HG03280 (cell line): Measurements from ENCODE around the gene NFKBIE.
A peak's percentile ranks its signal among the peaks of the same experiment; 100 is the strongest.
"Not testable (repeated sequence)": the region's sequence is repeated elsewhere in the genome, so short reads cannot be mapped to it uniquely, and the experiment has no call there.

Source experiments
- ATAC-seq: cut with Tn5 transposase; IDR thresholded peaks from one replicate; pipeline ENCODE4 v1.9.1; 2021; ENCODE audit warnings: mild to moderate bottlenecking, moderate library complexity; ENCODE audit not compliant: unreplicated experiment

Gene NFKBIE

GRCh38 chr6:44246663-44247337 is 18.6 kb downstream of the NFKBIE start, which contains the start of gene HSP90AB1:
TSS of gene HSP90AB1 (plus strand) at chr6:44247101. CDS start at chr6:44248630, 1,529 bp downstream.
- peak; percentile 60 for ATAC-seq

DNA sequence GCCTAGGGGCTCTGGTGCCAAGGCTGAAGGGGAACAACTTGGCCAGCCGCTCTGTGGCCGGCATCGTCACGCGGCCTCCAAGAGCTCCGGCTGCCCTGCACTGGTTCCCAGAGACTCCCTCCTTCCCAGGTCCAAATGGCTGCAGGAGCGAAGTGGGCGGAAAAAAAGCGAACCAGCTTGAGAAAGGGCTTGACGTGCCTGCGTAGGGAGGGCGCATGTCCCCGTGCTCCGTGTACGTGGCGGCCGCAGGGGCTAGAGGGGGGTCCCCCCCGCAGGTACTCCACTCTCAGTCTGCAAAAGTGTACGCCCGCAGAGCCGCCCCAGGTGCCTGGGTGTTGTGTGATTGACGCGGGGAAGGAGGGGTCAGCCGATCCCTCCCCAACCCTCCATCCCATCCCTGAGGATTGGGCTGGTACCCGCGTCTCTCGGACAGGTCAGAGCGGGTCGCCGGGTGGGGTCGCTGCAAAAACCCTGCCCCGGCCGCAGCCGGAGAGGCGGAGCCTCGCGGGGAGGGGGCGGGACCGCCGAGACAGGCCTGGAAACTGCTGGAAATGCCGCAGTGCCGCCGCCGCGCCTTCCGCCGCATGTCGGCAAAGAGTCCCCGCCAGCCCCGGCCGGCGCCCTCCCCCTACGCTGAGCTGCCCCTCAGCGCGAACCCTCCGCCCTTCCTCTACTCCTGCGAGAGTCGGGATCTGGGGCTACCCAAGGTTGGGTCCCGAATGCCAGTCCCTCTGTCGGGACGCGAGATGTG is 19.3 kb downstream of the NFKBIE start:
- peak; percentile 46 for ATAC-seq

DNA sequence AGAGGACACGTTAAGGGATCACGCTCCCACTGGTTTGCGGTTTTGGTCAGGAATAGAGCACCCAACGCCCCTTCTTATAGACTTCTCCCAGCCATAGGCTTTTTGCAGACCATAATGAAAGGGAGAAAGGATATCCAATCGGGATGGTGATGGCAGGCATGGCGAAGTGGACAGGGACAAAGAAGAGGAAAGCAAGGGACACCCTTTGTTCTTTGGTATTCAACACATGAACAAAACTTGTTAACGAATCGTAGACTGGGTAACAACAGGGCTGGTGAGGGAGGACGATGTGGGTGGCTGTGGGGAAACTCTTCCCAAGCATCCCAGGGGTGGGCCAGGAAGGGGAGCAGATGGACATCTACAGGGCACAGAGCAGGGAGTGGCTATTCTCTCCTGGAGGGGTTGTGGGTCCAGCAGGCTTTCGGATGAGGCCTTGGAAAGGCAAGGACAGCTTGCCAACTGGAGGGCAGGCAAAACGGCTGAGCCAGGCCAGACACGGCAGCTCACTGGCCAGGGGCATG is 19.9 kb downstream of the NFKBIE start:
- no peak for ATAC-seq

- ATAC-seq, result no peak
Measured at GRCh38 chr6:44243345-44243744, 22.0 kb downstream of the NFKBIE start.

DNA sequence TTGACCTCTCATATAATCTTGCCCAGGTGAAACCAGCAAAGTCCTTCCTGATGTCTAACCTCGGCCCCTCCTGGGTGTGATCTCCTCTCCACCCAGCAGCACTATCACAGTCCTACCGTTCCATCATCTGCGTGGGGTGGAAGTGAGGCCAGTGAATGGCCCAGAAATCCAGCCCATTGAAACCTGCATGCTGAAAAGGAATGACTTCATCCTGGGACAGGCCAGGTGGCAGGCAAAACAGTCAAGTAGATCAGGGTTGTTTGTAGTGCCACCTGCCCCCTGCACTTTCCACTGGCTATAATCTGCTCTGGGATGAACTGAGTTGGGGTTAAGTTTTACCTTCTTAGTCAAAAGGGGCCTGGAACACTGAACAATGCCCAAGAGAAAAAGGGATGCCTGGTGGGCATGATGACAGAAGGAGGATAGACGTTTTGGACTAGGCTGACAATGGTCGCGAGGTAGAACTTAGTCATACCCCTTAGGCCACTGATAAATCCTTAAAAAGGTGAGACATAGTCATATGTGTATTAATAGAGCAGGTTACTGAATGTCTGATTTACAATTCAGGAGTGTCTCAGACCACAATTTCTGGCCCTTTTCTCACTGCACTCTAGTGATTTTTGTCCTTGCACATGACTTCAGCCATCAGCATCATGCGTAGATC is 26.5 kb downstream of the NFKBIE start:
- ATAC-seq, result no peak

DNA sequence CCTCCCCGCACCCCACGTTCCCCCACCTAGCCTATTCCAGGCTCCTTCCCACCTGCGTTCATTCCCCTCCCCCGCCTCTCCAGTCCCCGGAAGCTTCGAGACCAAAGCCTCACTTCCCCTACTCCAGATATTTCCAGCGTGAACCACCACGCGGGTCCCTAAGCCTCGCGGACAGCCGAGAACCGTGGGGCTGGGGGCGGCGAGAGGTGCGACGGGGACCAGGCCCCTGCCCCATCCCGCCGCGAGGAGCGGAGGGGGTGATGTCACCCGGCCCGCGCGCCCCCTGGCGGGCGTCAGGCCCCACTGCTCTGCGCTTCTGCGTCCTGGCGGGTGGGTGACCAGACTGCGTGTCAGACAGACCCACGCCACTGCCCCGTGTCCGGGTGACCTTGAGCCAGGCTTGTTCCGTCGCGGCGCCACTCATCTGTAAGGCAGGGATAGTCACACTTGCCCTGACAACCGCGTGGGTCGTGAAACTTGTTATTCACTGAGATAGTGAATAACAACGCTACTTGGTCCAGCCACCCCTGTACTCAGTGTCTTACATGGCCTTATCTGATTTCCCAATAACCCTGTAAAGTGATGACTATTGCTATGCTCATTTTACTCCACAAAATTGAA is 27.4 kb downstream of the NFKBIE start:
- peak; percentile 79 for ATAC-seq

GRCh38 chr6:44237021-44237812 is 28.1 kb downstream of the NFKBIE start:
- ATAC-seq, result peak; percentile 45

GRCh38 chr6:44235891-44236516 is 29.3 kb downstream of the NFKBIE start:
- no peak for ATAC-seq

- no peak for ATAC-seq
Measured at GRCh38 chr6:44235269-44235668, 30.1 kb downstream of the NFKBIE start.

- ATAC-seq, result no peak
Measured at GRCh38 chr6:44234101-44235025, 31.0 kb downstream of the NFKBIE start.

DNA sequence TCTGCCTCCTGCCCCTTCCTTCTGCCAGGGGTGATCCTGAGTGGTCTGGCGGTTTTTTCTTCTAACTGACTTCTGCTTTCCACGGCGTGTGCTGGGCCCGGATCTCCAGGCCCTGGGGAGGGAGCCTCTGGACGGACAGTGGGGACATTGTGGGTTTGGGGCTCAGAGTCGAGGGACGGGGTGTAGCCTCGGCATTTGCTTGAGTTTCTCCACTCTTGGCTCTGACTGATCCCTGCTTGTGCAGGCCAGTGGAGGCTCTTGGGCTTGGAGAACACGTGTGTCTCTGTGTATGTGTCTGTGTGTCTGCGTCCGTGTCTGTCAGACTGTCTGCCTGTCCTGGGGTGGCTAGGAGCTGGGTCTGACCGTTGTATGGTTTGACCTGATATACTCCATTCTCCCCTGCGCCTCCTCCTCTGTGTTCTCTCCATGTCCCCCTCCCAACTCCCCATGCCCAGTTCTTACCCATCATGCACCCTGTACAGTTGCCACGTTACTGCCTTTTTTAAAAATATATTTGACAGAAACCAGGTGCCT is 31.7 kb downstream of the NFKBIE start:
- ATAC-seq, result no peak

DNA sequence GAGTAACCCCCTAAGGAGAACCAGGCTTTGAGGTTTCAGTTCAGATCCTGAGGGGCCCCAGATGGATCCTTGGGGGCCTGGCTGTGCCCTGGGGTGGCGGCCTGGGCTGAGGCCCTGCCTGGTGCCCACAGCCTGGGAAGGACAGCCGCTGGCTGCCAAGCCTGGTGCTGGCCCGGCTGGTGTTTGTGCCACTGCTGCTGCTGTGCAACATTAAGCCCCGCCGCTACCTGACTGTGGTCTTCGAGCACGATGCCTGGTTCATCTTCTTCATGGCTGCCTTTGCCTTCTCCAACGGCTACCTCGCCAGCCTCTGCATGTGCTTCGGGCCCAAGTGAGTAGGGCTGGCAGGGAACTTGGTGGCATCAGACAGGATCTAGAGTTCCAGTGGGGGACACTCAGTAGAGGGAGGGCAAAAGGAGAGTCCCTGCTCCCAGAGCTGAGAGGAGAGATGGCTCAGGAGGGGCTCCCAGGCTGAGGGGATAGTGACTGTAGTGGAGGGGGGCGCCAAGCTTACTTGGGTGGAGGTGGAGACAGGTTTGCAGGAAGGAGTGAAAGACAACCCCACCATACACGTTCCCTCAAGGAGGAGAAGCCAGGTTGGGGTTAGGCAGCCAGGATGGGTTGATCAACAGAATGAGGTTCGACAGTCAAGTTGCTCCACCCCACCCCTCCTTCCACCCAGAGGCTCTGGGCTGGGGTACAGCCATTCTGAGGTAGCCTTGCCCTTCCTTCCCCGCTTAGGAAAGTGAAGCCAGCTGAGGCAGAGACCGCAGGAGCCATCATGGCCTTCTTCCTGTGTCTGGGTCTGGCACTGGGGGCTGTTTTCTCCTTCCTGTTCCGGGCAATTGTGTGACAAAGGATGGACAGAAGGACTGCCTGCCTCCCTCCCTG is 32.4 kb downstream of the NFKBIE start:
- ATAC-seq, result no peak

- not testable (repeated sequence) for ATAC-seq
Measured at GRCh38 chr6:44231426-44231825, 33.9 kb downstream of the NFKBIE start.

DNA sequence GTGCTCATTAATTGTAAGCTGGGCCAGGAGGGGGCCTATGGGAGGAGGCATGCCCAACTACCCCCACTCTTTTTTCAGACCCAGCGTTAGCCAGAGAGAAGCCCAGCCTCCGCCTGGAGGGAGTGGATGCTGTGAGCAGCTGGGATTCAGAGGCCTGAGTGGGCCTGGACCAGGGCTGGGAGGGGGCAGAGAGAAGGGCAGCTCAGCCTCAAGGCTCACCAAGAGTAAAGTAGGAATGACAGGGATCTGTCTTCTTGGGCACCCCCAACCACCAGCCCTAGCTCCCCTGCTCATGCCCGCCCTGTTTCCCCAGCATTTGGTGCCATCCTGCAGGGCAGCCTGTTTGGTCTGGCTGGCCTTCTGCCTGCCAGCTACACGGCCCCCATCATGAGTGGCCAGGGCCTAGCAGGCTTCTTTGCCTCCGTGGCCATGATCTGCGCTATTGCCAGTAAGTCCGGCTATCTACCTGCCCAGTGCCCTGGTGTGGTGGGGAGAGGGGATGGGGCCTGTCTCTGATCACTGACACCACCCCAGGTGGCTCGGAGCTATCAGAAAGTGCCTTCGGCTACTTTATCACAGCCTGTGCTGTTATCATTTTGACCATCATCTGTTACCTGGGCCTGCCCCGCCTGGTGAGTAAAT is 35.2 kb downstream of the NFKBIE start:
- no peak for ATAC-seq

DNA sequence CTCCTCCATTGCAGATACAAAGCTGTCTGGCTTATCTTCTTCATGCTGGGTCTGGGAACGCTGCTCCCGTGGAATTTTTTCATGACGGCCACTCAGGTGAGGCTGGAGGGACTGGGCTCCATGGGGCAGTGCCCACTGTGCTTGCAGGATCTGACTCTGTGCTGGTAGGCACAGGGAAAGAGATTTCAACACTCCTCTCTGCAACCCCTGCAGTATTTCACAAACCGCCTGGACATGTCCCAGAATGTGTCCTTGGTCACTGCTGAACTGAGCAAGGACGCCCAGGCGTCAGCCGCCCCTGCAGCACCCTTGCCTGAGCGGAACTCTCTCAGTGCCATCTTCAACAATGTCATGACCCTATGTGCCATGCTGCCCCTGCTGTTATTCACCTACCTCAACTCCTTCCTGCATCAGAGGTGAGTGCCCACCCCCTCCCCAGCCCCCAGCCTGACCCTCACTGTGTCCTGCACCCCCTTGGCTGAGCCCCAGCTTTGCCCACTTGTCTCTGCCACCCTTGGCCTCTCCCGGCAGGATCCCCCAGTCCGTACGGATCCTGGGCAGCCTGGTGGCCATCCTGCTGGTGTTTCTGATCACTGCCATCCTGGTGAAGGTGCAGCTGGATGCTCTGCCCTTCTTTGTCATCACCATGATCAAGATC is 35.8 kb downstream of the NFKBIE start:
- no peak for ATAC-seq

GRCh38 chr6:44228836-44229235 is 36.5 kb downstream of the NFKBIE start:
- no peak for ATAC-seq

DNA sequence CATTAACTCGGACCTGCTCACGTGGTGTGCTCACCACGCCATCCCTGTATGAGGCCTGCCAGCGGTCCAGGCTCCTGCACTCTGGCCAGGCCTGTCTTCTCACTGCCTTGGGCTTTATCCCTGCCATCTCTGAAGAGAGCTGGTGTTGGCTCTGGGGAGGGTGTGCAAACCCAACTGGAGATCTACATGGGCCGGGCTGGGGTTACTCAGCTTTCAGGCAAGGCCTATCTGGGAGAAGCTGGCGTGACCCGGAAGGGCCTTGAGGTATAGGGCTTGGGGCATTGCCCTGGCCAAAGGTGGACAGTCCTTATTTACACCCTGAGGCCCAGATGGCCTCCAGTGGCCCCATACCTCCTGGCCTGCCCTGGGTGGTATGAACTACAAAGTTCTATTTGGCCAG is 36.9 kb downstream of the NFKBIE start:
- no peak for ATAC-seq
